B cell (primary cell): ENCODE results near the gene PLS3.

Experiments used
- CTCF ChIP-seq: fragments of 200-600 bp; IDR thresholded peaks from one replicate; pipeline ENCODE4 v1.8.0; 2022; ENCODE audit warnings: antibody characterized with exemption, mild to moderate bottlenecking
- EZH2 ChIP-seq: IDR thresholded peaks from 2 replicates; pipeline ENCODE4 v1.6.1; 2012; ENCODE audit warnings: borderline replicate concordance, low read depth, mild to moderate bottlenecking, moderate library complexity, low read length; ENCODE audit not compliant: insufficient read depth, poor library complexity, severe bottlenecking

GRCh38 chrX:115622534-115622933 is 61.6 kb downstream of the PLS3 start:
- TF ChIP-seq CTCF (no peak), EZH2 (no peak)
